ENCODE data around the gene COMP.

GRCh38 chr19:18815673-18816072 is 24.6 kb upstream of the COMP start:
- TF ChIP-seq CTCF (IDR thresholded peaks at IDR 0.05) (no peak), POLR2AphosphoS5 (IDR thresholded peaks at IDR 0.05) (no peak), EP300 (IDR thresholded peaks at IDR 0.05) (no peak)

All from esophagus muscularis mucosa (tissue), 4 donors.